ENCODE data around the gene CNBP. TPM values are rescaled to one million over a fixed set of nuclear protein-coding genes. Genes with fewer than 3 reads are reported as not detected.
A peak's percentile ranks its signal among the peaks of the same experiment; 100 is the strongest.

The CNBP gene
- total and polyA plus RNA-seq, 9 of the 15 experiments (the other 6 are each of a cell fraction or from before 2014, with no cell fraction given), result 284 to 717 (median 412) TPM

DNA sequence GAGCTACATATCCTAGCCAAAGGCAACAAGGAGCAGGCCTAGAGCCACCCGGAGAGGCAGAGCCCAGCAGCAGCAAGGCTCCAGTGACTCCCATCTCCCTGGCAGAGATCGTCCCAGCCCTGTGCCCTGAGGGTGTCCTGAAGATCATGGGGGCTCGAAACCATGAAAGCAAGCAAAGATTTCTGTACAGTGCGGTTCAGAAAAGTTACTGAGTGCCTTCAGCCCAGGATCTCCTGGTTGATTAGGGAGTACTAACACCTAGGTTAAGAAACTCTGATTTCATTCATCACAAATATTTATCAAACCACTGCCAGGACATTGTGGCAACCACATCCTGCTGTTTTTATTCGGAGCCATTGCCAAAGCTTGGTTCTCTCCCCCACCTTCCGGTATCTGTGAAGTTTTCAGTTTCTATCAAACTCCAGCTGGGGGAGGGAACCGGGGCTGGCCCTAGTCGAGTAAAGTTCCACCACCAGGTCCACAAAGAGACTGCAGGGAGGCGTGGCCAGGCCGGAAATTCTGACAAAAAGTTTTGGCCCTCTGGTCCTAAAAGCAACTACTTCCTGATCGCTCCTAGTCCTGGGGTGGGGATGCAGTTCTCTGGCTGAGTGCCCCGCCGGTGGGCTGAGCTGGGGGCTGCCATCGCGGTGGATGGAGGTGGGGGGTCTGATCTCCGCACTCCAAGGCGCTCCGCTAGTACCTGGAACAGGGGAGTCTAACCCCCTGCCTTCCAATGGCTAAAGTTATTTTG, 63.3 kb downstream of the CNBP start (continued):
- TF ChIP-seq BHLHE40 (IDR thresholded peaks at IDR 0.05; ENCODE audit: low read length) (no peak), EGR1 (conservative IDR thresholded peaks at IDR 0.05) (no peak), NFIC (IDR thresholded peaks at IDR 0.05) (no peak), ZC3H11A (IDR thresholded peaks at IDR 0.05; ENCODE audit: low read depth, low read length) (no peak), NUFIP1 (IDR thresholded peaks at IDR 0.05; ENCODE audit: partially characterized antibody) (no peak), ASH1L (IDR thresholded peaks at IDR 0.05; ENCODE audit: borderline replicate concordance, low read depth, partially characterized antibody) (no peak), YY1 (IDR thresholded peaks at IDR 0.05; ENCODE audit: borderline replicate concordance in 1 of 3, control insufficient read depth in 1 of 3, extremely low read depth in 1 of 3, insufficient read depth in 3 of 3, insufficient read length in 1 of 3, insufficient replicate concordance in 2 of 3, low read depth in 1 of 3, low read length in 2 of 3) (peak in 1 of 3 experiments; percentile 7), NFE2L1 (tag; IDR thresholded peaks at IDR 0.05; ENCODE audit: borderline replicate concordance, low read depth) (no peak), DMBX1 (CRISPR knock-in tag; IDR thresholded peaks at IDR 0.05; ENCODE audit: borderline replicate concordance) (no peak), KLF1 (tag; IDR thresholded peaks at IDR 0.05) (no peak), ZNF197 (CRISPR knock-in tag; IDR thresholded peaks at IDR 0.05; ENCODE audit: low read depth) (no peak)
- TF ChIP-seq, protein P1, sequence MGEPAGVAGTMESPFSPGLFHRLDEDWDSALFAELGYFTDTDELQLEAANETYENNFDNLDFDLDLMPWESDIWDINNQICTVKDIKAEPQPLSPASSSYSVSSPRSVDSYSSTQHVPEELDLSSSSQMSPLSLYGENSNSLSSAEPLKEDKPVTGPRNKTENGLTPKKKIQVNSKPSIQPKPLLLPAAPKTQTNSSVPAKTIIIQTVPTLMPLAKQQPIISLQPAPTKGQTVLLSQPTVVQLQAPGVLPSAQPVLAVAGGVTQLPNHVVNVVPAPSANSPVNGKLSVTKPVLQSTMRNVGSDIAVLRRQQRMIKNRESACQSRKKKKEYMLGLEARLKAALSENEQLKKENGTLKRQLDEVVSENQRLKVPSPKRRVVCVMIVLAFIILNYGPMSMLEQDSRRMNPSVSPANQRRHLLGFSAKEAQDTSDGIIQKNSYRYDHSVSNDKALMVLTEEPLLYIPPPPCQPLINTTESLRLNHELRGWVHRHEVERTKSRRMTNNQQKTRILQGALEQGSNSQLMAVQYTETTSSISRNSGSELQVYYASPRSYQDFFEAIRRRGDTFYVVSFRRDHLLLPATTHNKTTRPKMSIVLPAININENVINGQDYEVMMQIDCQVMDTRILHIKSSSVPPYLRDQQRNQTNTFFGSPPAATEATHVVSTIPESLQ (CRISPR knock-in tag; IDR thresholded peaks at IDR 0.05), result no peak
- TF ChIP-seq, protein P2, sequence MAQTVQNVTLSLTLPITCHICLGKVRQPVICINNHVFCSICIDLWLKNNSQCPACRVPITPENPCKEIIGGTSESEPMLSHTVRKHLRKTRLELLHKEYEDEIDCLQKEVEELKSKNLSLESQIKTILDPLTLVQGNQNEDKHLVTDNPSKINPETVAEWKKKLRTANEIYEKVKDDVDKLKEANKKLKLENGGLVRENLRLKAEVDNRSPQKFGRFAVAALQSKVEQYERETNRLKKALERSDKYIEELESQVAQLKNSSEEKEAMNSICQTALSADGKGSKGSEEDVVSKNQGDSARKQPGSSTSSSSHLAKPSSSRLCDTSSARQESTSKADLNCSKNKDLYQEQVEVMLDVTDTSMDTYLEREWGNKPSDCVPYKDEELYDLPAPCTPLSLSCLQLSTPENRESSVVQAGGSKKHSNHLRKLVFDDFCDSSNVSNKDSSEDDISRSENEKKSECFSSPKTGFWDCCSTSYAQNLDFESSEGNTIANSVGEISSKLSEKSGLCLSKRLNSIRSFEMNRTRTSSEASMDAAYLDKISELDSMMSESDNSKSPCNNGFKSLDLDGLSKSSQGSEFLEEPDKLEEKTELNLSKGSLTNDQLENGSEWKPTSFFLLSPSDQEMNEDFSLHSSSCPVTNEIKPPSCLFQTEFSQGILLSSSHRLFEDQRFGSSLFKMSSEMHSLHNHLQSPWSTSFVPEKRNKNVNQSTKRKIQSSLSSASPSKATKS (CRISPR knock-in tag; IDR thresholded peaks at IDR 0.05), result no peak
- TF ChIP-seq, protein P3, sequence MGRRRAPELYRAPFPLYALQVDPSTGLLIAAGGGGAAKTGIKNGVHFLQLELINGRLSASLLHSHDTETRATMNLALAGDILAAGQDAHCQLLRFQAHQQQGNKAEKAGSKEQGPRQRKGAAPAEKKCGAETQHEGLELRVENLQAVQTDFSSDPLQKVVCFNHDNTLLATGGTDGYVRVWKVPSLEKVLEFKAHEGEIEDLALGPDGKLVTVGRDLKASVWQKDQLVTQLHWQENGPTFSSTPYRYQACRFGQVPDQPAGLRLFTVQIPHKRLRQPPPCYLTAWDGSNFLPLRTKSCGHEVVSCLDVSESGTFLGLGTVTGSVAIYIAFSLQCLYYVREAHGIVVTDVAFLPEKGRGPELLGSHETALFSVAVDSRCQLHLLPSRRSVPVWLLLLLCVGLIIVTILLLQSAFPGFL (CRISPR knock-in tag; IDR thresholded peaks at IDR 0.05), result no peak
- TF ChIP-seq, protein P4, sequence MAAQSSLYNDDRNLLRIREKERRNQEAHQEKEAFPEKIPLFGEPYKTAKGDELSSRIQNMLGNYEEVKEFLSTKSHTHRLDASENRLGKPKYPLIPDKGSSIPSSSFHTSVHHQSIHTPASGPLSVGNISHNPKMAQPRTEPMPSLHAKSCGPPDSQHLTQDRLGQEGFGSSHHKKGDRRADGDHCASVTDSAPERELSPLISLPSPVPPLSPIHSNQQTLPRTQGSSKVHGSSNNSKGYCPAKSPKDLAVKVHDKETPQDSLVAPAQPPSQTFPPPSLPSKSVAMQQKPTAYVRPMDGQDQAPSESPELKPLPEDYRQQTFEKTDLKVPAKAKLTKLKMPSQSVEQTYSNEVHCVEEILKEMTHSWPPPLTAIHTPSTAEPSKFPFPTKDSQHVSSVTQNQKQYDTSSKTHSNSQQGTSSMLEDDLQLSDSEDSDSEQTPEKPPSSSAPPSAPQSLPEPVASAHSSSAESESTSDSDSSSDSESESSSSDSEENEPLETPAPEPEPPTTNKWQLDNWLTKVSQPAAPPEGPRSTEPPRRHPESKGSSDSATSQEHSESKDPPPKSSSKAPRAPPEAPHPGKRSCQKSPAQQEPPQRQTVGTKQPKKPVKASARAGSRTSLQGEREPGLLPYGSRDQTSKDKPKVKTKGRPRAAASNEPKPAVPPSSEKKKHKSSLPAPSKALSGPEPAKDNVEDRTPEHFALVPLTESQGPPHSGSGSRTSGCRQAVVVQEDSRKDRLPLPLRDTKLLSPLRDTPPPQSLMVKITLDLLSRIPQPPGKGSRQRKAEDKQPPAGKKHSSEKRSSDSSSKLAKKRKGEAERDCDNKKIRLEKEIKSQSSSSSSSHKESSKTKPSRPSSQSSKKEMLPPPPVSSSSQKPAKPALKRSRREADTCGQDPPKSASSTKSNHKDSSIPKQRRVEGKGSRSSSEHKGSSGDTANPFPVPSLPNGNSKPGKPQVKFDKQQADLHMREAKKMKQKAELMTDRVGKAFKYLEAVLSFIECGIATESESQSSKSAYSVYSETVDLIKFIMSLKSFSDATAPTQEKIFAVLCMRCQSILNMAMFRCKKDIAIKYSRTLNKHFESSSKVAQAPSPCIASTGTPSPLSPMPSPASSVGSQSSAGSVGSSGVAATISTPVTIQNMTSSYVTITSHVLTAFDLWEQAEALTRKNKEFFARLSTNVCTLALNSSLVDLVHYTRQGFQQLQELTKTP (IDR thresholded peaks at IDR 0.05; ENCODE audit: low read depth in 1 of 2, partially characterized antibody in 2 of 2), result no peak

All from K562 (cell line).